GM06990 (cell line): ENCODE results near the gene ARHGAP25.

Source experiments
- DNase-seq: peaks from one replicate; pipeline ENCODE4 v3.0.0-alpha.2; 2011; ENCODE audit not compliant: insufficient read length; ENCODE audit errors: extremely low read depth
- H3K27me3 ChIP-seq: replicated peaks from 2 replicates; pipeline ENCODE4 v1.6.0; 2011; ENCODE audit warnings: low read length; ENCODE audit not compliant: control insufficient read depth, insufficient read depth
- H3K36me3 ChIP-seq: 2 replicates; pipeline ENCODE4 v1.5.1; 2011; ENCODE audit warnings: low read length; ENCODE audit not compliant: control insufficient read depth, insufficient read depth
- H3K4me3 ChIP-seq: replicated peaks from 2 replicates; pipeline ENCODE4 v1.5.1; 2011; ENCODE audit warnings: low read depth, mild to moderate bottlenecking, control low read depth, low read length
- CTCF ChIP-seq: IDR thresholded peaks from 2 replicates; pipeline ENCODE4 v1.5.1; 2011; ENCODE audit warnings: low read length, control low read depth, mild to moderate bottlenecking, inconsistent platforms; ENCODE audit not compliant: insufficient read depth, poor library complexity, severe bottlenecking

Gene ARHGAP25

GRCh38 chr2:68734688-68735525 lies at the start of gene ARHGAP25:
TSS of gene ARHGAP25 (plus strand) at chr2:68734811. CDS start at chr2:68735200, 389 bp downstream.
- H3K4me3 ChIP-seq, result peak within 1 kb of the TSS; percentile 62
- TF ChIP-seq CTCF, result no peak
- H3K27me3 ChIP-seq, result no peaks in the 10 kb centered on the region
- peak; percentile 62 for DNase-seq
- no peaks in the 10 kb centered on the region for H3K36me3 ChIP-seq

- TF ChIP-seq CTCF, result no peak
- no peaks in the 10 kb centered on the region for H3K27me3 ChIP-seq
- no peaks in the 10 kb centered on the region for H3K36me3 ChIP-seq
- no peak overlapping the region for H3K4me3 ChIP-seq
- no peak for DNase-seq
Observed at GRCh38 chr2:68686178-68686577, 48.4 kb upstream of the ARHGAP25 start.

GRCh38 chr2:68687018-68687417 lies 47.6 kb upstream of the ARHGAP25 start:
- no peaks in the 10 kb centered on the region for H3K36me3 ChIP-seq
- no peaks in the 10 kb centered on the region for H3K27me3 ChIP-seq
- no peak for DNase-seq
- TF ChIP-seq CTCF, result no peak
- H3K4me3 ChIP-seq, result no peak overlapping the region

- Histone ChIP-seq H3K36me3 (no peaks in the 10 kb centered on the region), H3K4me3 (peak overlapping the region; percentile 37; the same call in 1 of the 2 replicates), H3K27me3 (no peaks in the 10 kb centered on the region)
- no peak for TF ChIP-seq CTCF
- DNase-seq, result peak; percentile 79
Observed at GRCh38 chr2:68689553-68690537, 44.8 kb upstream of the ARHGAP25 start.

GRCh38 chr2:68690851-68691250 lies 43.8 kb upstream of the ARHGAP25 start:
- no peaks in the 10 kb centered on the region for H3K27me3 ChIP-seq
- H3K4me3 ChIP-seq, result no peak overlapping the region
- TF ChIP-seq CTCF, result no peak
- no peak for DNase-seq
- no peaks in the 10 kb centered on the region for H3K36me3 ChIP-seq
